ENCODE results near the gene YPEL3.

The YPEL3 gene

GRCh38 chr16:30069611-30070462 lies 26.2 kb downstream of the YPEL3 start:
- no peak for DNase-seq (ENCODE audit: low read depth in 3 of 3, low spot score in 1 of 3)

GRCh38 chr16:30068750-30069610 lies 27.0 kb downstream of the YPEL3 start:
- DNase-seq (ENCODE audit: low read depth in 3 of 3, low spot score in 1 of 3): peak in 1 of 3 donors; percentile 39

GRCh38 chr16:30068333-30068732 lies 27.7 kb downstream of the YPEL3 start:
- DNase-seq (ENCODE audit: low read depth in 3 of 3, low spot score in 1 of 3): no peak

GRCh38 chr16:30067584-30067916 lies 28.5 kb downstream of the YPEL3 start:
- no peak for DNase-seq (ENCODE audit: low read depth in 3 of 3, low spot score in 1 of 3)

- no peak for DNase-seq (ENCODE audit: low read depth in 3 of 3, low spot score in 1 of 3)
These were observed 29.0 kb downstream of the YPEL3 start for GRCh38 chr16:30066761-30067583.

GRCh38 chr16:30065943-30066760 lies 29.9 kb downstream of the YPEL3 start:
- no peak for DNase-seq (ENCODE audit: low read depth in 3 of 3, low spot score in 1 of 3)

GRCh38 chr16:30065102-30065942 lies 30.7 kb downstream of the YPEL3 start, which contains the start of gene ALDOA:
Gene ALDOA, plus strand, starts transcription at chr16:30065760. Its CDS starts 1,138 bp downstream, at chr16:30066898.
- DNase-seq (ENCODE audit: low read depth in 3 of 3, low spot score in 1 of 3): peak; percentile 89 to 91 (median 91)

GRCh38 chr16:30064729-30065101 lies 31.3 kb downstream of the YPEL3 start:
- DNase-seq (ENCODE audit: low read depth in 3 of 3, low spot score in 1 of 3): no peak

- DNase-seq (ENCODE audit: low read depth in 3 of 3, low spot score in 1 of 3): peak in 2 of 3 donors; percentile 37 to 54
These were observed 31.9 kb downstream of the YPEL3 start for GRCh38 chr16:30063893-30064728.

- no peak for DNase-seq (ENCODE audit: low read depth in 3 of 3, low spot score in 1 of 3)
These were observed 32.6 kb downstream of the YPEL3 start for GRCh38 chr16:30063278-30063892.

GRCh38 chr16:30060836-30061554 lies 35.0 kb downstream of the YPEL3 start:
- DNase-seq (ENCODE audit: low read depth in 3 of 3, low spot score in 1 of 3): no peak

- DNase-seq (ENCODE audit: low read depth in 3 of 3, low spot score in 1 of 3): no peak
These were observed 35.7 kb downstream of the YPEL3 start for GRCh38 chr16:30060346-30060745.

GRCh38 chr16:30054959-30055553 lies 41.0 kb downstream of the YPEL3 start:
- peak in 1 of 3 donors; percentile 24 for DNase-seq (ENCODE audit: low read depth in 3 of 3, low spot score in 1 of 3)

- no peak for DNase-seq (ENCODE audit: low read depth in 3 of 3, low spot score in 1 of 3)
These were observed 41.6 kb downstream of the YPEL3 start for GRCh38 chr16:30054451-30054850.

GRCh38 chr16:30053376-30054015 lies 42.5 kb downstream of the YPEL3 start:
- DNase-seq (ENCODE audit: low read depth in 3 of 3, low spot score in 1 of 3): no peak

GRCh38 chr16:30052671-30053372 lies 43.2 kb downstream of the YPEL3 start:
- peak; percentile 73 to 84 (median 78) for DNase-seq (ENCODE audit: low read depth in 3 of 3, low spot score in 1 of 3)

All from stimulated activated CD4-positive, alpha-beta T cell treated with anti-CD3 and anti-CD28 coated beads, TNF-alpha, amount 100 ng/mL, for 1 hour (primary cell).